Dendritic cell treated with granulocyte-macrophage colony-stimulating factor and Interleukin-4, amounts not matched to agents 40 ng/mL and 50 ng/mL, for 4 days (primary cell): ENCODE data around the gene FEN1.
A peak's percentile ranks its signal among the peaks of the same experiment; 100 is the strongest.

Experiments used
- H3K27ac Mint-ChIP-seq: one replicate; pipeline ENCODE4 v1.8.0; 2022; ENCODE audit warnings: mild to moderate bottlenecking, mixed read lengths
- H3K27me3 Mint-ChIP-seq: one replicate; pipeline ENCODE4 v1.8.0; 2022; ENCODE audit warnings: mild to moderate bottlenecking, mixed read lengths
- H3K36me3 Mint-ChIP-seq: one replicate; pipeline ENCODE4 v1.8.0; 2022; ENCODE audit warnings: low read depth, mixed read lengths
- H3K4me1 Mint-ChIP-seq: one replicate; pipeline ENCODE4 v1.8.0; 2022; ENCODE audit warnings: low read depth, mixed read lengths
- H3K4me3 Mint-ChIP-seq: one replicate; pipeline ENCODE4 v1.8.0; 2022; ENCODE audit warnings: mild to moderate bottlenecking, moderate library complexity, mixed read lengths
- H3K9me3 Mint-ChIP-seq: one replicate; pipeline ENCODE4 v1.8.0; 2022; ENCODE audit warnings: mixed read lengths
- intact Hi-C: fragments of 100-400 bp; cut with micrococcal nuclease; formaldehyde crosslinking; loops from one replicate; pipeline ENCODE4 v1.15.0; 2022

The FEN1 gene

GRCh38 chr11:61752117-61752924, 40.4 kb upstream of the FEN1 start, which contains the start of gene MYRF:
Gene MYRF, plus strand, starts transcription at chr11:61752636. Its CDS starts 109 bp downstream, at chr11:61752745.
- Mint-ChIP-seq H3K27me3 (peaks cover 48% of the 10 kb centered on the region), H3K4me1 (peaks cover 70% of the 10 kb centered on the region), H3K27ac (peak within 1 kb of the TSS; percentile 64), H3K4me3 (peak within 1 kb of the TSS; percentile 73), H3K9me3 (no peaks in the 10 kb centered on the region), H3K36me3 (no peaks in the 10 kb centered on the region)
- intact Hi-C loops = loop anchor here (1.0 kb wide), 1 partner anchor 24 kb away; no protein-coding TSS in a partner anchor

- no peaks in the 10 kb centered on the region for H3K9me3 Mint-ChIP-seq
- peaks cover 48% of the 10 kb centered on the region for H3K27me3 Mint-ChIP-seq
- H3K27ac Mint-ChIP-seq = peak overlapping the region; percentile 64
- H3K4me1 Mint-ChIP-seq = peaks cover 63% of the 10 kb centered on the region
- intact Hi-C loops = loop anchor here (1.0 kb wide), 1 partner anchor 23 kb away; no protein-coding TSS in a partner anchor
- H3K4me3 Mint-ChIP-seq = peak overlapping the region; percentile 73
- no peaks in the 10 kb centered on the region for H3K36me3 Mint-ChIP-seq
These were observed 39.7 kb upstream of the FEN1 start for GRCh38 chr11:61752925-61753521.

- peaks cover 57% of the 10 kb centered on the region for H3K4me1 Mint-ChIP-seq
- peaks cover 43% of the 10 kb centered on the region for H3K27me3 Mint-ChIP-seq
- intact Hi-C loops = no loop called here
- H3K4me3 Mint-ChIP-seq = peak overlapping the region; percentile 73
- H3K36me3 Mint-ChIP-seq = no peaks in the 10 kb centered on the region
- H3K9me3 Mint-ChIP-seq = no peaks in the 10 kb centered on the region
- no peak overlapping the region for H3K27ac Mint-ChIP-seq
These were observed 39.0 kb upstream of the FEN1 start for GRCh38 chr11:61753672-61754071.

GRCh38 chr11:61754534-61755482, 37.9 kb upstream of the FEN1 start:
- H3K27me3 Mint-ChIP-seq = peaks cover 42% of the 10 kb centered on the region
- H3K36me3 Mint-ChIP-seq = no peaks in the 10 kb centered on the region
- peaks cover 46% of the 10 kb centered on the region for H3K4me1 Mint-ChIP-seq
- no peak overlapping the region for H3K4me3 Mint-ChIP-seq
- intact Hi-C loops = no loop called here
- H3K9me3 Mint-ChIP-seq = no peaks in the 10 kb centered on the region
- H3K27ac Mint-ChIP-seq = no peak overlapping the region

GRCh38 chr11:61756147-61756451, 36.6 kb upstream of the FEN1 start:
- Mint-ChIP-seq H3K27me3 (peaks cover 38% of the 10 kb centered on the region), H3K9me3 (no peaks in the 10 kb centered on the region), H3K27ac (peak overlapping the region; percentile 72), H3K4me3 (no peak overlapping the region), H3K36me3 (no peaks in the 10 kb centered on the region), H3K4me1 (peaks cover 38% of the 10 kb centered on the region)
- intact Hi-C loops = no loop called here

- no peak overlapping the region for H3K4me3 Mint-ChIP-seq
- peak overlapping the region; percentile 72 for H3K27ac Mint-ChIP-seq
- intact Hi-C loops = no loop called here
- no peaks in the 10 kb centered on the region for H3K36me3 Mint-ChIP-seq
- H3K4me1 Mint-ChIP-seq = peaks cover 35% of the 10 kb centered on the region
- peaks cover 34% of the 10 kb centered on the region for H3K27me3 Mint-ChIP-seq
- H3K9me3 Mint-ChIP-seq = no peaks in the 10 kb centered on the region
These were observed 36.1 kb upstream of the FEN1 start for GRCh38 chr11:61756452-61757212.

GRCh38 chr11:61757213-61757862, 35.4 kb upstream of the FEN1 start:
- peak overlapping the region; percentile 72 for H3K27ac Mint-ChIP-seq
- peaks cover 35% of the 10 kb centered on the region for H3K4me1 Mint-ChIP-seq
- no peaks in the 10 kb centered on the region for H3K9me3 Mint-ChIP-seq
- peaks cover 36% of the 10 kb centered on the region for H3K27me3 Mint-ChIP-seq
- no peaks in the 10 kb centered on the region for H3K36me3 Mint-ChIP-seq
- intact Hi-C loops = no loop called here
- no peak overlapping the region for H3K4me3 Mint-ChIP-seq

- no peaks in the 10 kb centered on the region for H3K9me3 Mint-ChIP-seq
- no peak overlapping the region for H3K27ac Mint-ChIP-seq
- H3K4me1 Mint-ChIP-seq = peaks cover 15% of the 10 kb centered on the region
- intact Hi-C loops = no loop called here
- H3K27me3 Mint-ChIP-seq = peaks cover 32% of the 10 kb centered on the region
- H3K36me3 Mint-ChIP-seq = no peaks in the 10 kb centered on the region
- no peak overlapping the region for H3K4me3 Mint-ChIP-seq
These were observed 31.8 kb upstream of the FEN1 start for GRCh38 chr11:61760946-61761345.

- H3K27ac Mint-ChIP-seq = no peak overlapping the region
These were observed 31.1 kb upstream of the FEN1 start for GRCh38 chr11:61761440-61762222.

GRCh38 chr11:61762223-61762615, 30.5 kb upstream of the FEN1 start:
- Mint-ChIP-seq H3K9me3 (no peaks in the 10 kb centered on the region), H3K27ac (no peak overlapping the region), H3K4me3 (no peak overlapping the region), H3K36me3 (no peaks in the 10 kb centered on the region), H3K27me3 (peaks cover 32% of the 10 kb centered on the region), H3K4me1 (peaks cover 2% of the 10 kb centered on the region)
- intact Hi-C loops = no loop called here

More at GRCh38 chr11:61761440-61762222, 31.1 kb upstream of the FEN1 start:
- intact Hi-C loops = no loop called here
- Mint-ChIP-seq H3K4me1 (peaks cover 8% of the 10 kb centered on the region), H3K9me3 (no peaks in the 10 kb centered on the region), H3K4me3 (no peak overlapping the region), H3K36me3 (no peaks in the 10 kb centered on the region), H3K27me3 (peaks cover 32% of the 10 kb centered on the region)

GRCh38 chr11:61762798-61763197, 29.9 kb upstream of the FEN1 start:
- no peak overlapping the region for H3K4me3 Mint-ChIP-seq
- peaks cover 32% of the 10 kb centered on the region for H3K27me3 Mint-ChIP-seq
- no peak overlapping the region for H3K27ac Mint-ChIP-seq
- no peaks in the 10 kb centered on the region for H3K36me3 Mint-ChIP-seq
- H3K9me3 Mint-ChIP-seq = no peaks in the 10 kb centered on the region
- intact Hi-C loops = no loop called here
- H3K4me1 Mint-ChIP-seq = no peaks in the 10 kb centered on the region

GRCh38 chr11:61763930-61764605, 28.6 kb upstream of the FEN1 start:
- H3K4me1 Mint-ChIP-seq = no peaks in the 10 kb centered on the region
- no peaks in the 10 kb centered on the region for H3K9me3 Mint-ChIP-seq
- H3K4me3 Mint-ChIP-seq = no peak overlapping the region
- no peaks in the 10 kb centered on the region for H3K36me3 Mint-ChIP-seq
- H3K27me3 Mint-ChIP-seq = peaks cover 29% of the 10 kb centered on the region
- H3K27ac Mint-ChIP-seq = no peak overlapping the region
- intact Hi-C loops = no loop called here
